CD4-positive, alpha-beta T cell treated with Interleukin-2 at 100 ng/mL for 4 hours (primary cell): ENCODE results near the gene KRTAP10-12.

Experiments used
- DNase-seq: peaks from one replicate; pipeline ENCODE4 v3.0.0-alpha.2; 2020; ENCODE audit warnings: low spot score

KRTAP10-12 gene

DNA sequence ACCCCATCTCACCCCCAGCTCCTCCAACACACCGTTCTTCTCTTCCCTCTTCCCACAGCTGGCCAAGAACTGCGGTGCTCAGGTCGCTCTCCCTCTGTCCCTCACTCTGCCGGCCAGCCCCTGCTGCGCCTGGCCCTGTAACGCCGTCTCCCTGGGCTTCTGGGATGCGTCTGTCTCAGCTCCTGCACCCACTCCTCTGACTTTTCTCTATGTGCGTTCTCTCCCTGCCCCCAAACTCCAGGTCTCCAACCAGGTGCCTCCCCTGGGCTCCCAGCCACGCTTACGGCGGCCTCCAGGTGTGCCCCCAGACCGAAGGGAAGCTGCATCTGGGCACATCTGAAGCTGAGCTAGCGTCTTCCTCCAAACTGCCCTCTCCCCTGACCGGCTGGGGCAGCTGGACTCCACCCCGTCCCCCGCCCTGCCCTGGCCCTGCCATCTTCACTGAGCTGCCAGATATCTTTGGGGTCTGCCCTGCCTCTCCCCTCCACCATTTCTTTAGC is 2.6 kb downstream of the KRTAP10-12 start:
- DNase-seq: no peak

GRCh38 chr21:44700101-44701022 is 3.4 kb downstream of the KRTAP10-12 start:
- DNase-seq: no peak

DNA sequence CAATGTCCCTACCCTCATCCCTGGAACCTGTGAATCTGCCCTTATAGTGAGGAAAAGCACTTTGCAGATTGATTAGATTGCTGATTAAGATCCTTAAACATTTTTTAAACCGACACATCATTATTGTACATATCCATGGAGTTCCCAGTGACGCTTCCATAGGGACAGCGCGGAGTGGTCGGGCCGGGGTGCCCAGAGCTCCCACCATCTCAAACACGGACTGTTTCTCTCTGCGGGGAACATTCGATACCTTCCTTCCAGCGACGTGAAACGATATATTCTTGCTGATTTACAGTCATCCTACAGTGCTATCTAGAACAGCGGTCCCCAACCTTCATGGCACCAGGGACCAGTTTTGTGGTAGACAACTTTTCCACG is 4.0 kb downstream of the KRTAP10-12 start:
- DNase-seq: no peak

GRCh38 chr21:44701541-44701940 is 4.6 kb downstream of the KRTAP10-12 start:
- no peak for DNase-seq

GRCh38 chr21:44702111-44702972 is 5.4 kb downstream of the KRTAP10-12 start:
- DNase-seq: no peak

DNA sequence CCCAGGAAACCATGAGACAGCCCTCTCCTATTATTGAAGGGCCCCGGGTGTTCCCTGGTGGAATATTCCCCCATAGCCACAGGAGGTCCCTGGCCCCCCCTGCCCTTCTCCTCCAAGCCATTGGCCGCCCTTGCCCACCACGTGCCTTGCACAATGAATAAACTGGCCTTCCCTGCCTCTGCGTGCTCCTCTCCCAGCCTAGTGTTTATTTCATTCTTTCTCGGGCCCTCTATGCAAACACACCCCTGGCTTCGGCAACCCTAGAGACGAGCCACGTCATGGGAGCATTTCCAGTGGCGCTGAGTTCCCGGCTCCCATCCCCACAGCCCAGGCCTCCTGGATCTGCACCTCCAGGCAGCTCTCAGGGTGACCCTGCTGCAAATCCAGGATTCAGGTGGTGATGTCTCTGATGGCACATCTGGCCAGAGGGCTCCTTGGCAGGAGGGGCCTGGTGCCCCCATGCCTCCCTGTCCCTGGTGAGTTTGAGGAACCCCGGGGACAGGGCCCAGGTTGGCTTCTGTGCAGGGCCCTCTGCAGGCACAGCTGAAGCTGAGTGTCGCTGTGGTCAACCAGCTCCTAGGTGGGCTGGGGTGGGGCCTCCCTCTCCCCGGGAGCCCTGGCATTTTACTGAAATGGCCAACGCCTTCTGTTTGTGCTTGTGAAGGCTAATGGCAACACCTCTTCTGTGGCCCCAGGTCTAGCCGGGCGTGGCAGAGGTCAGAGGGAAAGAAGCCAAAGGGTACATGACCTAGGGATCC is 6.2 kb downstream of the KRTAP10-12 start:
- no peak for DNase-seq

DNA sequence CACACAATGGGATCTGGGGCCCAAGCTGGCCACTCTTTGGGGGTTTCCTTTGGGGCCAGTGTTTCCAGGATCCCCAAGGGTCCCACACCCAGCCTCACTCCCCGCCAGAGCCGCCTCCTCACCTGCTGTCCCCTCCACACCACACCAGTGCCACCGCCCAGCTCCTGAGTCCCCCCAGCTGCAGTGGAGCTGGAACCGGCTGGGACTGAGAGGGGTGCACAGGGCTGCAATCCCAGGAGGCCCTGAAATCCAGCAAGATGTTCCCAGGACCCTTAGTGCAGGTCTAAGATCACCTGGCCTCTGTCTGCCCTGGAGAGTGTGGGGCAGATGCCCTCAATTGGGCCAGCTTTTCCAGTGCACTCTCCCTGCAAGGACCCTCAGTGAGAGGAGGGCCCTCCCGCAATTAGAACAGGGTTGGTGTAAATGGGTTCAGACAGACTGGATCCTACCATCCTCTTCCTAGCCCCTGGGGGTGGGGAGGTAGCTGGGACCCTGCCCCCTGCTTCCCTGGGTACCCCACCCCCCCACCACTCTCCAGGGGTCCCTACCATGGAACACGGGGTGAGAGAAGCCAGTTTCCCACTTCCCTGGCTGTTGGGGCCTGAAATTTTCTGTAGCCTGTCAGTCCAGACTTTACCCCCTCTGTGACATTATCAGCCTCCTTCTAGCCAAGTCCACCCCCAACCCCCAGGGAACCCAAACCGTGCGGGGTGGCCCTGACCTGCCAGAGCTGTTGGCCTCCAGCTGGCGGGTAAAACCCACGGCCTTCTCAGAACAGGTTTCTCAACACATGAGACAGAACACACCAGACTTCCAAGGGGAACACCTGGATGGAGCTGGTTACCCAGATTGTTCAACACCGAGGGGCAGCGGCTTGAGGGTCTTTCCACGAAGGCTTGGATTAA is 7.0 kb downstream of the KRTAP10-12 start:
- DNase-seq: no peak

DNA sequence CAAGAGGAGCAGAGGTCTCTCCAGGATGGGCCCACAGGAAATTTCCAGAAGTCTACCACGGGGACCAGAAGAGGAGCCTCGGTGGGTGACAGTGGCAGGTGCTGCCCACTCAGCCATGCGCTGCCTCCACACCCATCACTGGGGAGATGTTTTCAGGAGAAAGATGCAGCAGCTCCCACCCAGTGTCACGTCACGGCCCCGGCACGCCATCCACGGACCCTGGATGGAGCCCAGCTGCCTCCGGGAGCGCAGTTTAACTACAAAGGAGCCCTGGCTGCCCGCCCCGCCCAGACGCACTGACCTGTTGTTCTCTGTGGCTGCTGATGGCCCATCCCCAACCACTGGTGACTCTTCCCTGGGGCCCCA is 7.6 kb downstream of the KRTAP10-12 start:
- DNase-seq: no peak

DNA sequence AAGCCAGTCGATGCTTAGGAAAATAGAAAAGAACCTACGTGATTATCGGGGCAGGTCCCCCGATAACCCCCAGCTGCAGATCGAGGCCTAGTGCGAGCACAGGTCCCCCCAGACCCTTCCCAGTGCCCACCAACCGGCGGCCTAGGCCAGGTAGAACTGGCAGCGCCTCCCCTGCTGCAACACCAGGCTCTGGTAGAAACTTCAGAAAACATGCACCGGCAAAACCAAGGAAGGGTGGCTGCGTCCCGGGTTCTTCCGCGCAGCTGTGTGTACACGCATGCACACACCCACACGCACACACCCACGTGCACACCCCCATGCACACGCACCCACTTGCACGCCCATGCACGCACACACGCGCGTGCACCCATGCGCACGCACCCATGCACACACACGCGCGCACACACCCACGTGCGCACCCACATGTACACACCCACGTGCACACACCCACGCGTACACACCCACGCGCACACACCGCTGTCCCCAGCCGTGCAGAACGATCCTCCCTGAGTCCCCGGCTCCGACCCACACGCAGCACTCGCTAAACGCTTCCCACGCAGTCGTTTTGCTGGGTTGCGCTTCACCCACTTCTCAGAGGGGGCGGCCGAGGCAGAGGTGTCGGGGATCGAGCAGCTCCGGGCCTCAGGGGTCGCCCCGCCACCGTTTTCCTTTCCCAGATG is 9.2 kb downstream of the KRTAP10-12 start:
- DNase-seq: no peak

DNA sequence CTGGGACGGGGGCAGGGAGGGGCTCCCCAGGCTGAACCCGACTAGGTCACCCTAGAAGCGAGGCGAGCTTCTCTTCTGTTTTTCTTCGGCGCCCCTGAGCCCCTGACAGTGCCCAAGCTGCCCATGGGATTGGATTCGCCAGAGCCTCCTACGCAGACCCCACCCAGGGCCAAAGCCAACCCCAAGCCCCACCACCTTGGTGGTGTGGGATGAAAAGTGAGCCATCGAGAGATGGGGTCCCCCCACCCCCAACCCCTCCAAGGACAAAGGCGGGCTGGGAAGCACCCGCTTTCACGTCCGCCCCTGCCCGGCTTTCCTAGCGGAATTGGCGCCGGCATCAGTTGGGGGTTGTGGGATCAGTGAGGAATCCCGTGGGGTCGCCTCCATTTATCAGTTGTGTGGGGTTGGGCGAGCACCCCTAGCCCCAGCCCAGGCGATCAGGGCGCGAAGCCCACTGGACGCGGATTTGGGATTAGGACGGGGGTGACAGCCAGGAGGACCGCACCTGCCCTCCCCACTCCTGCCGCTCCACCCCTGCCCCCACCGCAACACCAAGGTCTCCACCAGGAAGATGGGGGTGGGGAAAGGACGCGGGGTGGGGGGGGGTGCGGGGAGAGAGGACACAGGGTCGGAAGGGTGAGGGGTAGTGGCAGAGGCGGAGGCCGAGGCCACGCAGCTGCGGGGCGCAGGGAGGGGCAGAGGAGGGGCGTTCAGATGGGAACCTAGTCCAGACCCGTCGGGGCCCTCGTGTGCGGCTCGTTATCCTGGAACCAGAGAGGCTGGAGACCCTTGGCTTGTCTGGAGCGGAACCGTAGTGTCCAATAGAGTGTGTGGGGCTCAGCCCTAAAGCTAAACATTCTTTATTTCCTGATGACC is 10.0 kb downstream of the KRTAP10-12 start:
- DNase-seq: no peak

DNA sequence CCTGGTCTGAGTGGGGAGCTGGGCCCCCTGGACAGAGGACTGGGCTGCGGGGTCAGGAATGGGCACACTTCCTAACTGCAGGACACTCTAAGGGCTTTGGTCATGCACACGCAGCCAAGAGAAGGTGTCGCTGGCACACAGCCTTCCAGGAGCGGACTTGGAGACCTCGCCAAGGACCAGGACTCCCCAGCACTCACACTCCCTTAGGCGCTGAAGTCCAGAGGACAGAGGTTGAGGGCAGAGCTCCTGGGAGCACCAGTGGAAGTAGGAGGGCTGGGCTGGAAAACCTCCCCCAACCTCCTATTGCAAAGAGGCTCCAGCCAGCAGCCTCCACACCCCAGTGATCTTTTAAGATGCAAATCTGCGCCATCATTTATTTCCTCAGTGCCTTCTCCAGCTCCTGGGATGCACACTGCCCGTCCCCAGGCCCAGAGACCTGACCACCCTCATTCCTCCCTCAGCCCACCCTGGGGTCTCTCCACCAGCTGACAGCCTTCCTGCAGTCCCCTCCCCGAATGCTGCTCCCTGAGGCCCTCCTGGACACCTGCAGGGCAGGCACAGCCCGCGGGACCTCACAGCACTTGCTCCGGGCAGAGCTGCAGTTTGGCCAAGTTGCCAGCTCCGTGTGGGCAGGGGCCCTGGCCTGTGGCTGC is 11.4 kb downstream of the KRTAP10-12 start:
- no peak for DNase-seq

DNA sequence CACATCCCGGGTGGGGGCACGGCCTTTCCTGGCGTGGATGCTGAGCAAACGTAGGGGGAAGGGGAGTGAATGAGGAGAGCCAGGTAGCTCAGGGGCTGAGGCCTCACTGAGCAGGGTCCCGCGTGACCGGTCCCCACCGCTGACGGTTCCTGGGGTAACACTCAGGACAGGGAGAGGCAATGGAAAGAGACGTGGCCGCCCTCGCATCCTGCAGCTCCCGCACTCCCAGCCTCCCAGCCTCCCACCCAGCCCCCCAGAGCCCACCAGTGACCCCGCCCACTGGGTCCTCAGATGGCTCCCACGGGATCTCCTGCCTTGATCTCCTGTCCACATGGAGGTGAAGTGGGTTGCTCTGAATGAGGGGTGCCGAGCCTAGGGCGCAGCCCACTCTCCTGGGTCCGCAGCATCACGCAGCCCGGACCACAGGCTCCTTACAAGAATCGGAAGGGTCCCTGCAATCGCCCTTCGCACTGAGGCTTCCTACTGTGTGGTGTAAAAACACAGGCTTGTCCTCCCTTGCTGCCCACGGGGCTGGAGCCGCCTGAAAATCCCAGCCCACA is 12.0 kb downstream of the KRTAP10-12 start:
- no peak for DNase-seq

DNA sequence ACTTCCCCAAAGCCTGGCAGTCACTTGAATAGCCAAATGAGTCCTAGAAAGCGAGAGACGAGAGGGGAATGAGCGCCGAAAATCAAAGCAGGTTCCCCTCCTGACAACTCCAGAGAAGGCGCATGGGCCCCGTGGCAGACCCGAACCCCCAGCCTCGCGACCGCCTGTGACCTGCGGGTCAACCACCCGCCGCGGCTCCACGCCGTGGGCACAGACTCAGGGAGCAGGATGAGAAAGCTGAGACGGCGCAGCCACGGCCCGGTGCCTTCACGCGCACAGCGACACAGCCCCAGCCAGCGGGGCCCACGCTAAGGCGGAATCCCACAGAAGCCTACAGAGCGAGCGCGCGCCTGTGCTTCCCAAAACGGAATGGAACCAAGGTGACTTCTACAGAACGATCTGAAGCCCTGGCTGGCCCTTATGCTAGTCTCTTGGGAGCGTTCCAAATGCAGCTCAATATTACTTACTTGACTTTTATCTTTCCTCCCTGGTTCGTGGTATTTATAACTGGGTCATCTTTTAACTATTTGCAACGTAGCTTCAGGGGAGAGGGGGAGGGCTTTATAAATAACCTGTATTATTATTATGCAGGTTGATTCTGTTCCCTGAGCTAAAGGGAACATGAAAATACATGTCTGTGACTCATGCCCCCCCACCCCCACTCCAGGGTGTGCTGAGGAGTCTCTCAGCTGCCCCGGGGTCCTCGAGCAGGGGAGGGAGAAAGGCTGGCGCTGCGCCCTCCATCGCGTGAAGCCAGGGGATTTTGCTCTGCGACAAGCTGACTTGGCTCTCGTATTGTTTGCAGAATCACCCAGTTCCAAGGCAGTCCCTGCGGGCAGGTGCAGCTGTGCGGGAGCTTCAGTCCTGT is 12.7 kb downstream of the KRTAP10-12 start:
- no peak for DNase-seq

GRCh38 chr21:44710294-44710665 is 13.3 kb downstream of the KRTAP10-12 start:
- no peak for DNase-seq

- DNase-seq: no peak
These were observed 13.9 kb downstream of the KRTAP10-12 start for GRCh38 chr21:44710756-44711326.

DNA sequence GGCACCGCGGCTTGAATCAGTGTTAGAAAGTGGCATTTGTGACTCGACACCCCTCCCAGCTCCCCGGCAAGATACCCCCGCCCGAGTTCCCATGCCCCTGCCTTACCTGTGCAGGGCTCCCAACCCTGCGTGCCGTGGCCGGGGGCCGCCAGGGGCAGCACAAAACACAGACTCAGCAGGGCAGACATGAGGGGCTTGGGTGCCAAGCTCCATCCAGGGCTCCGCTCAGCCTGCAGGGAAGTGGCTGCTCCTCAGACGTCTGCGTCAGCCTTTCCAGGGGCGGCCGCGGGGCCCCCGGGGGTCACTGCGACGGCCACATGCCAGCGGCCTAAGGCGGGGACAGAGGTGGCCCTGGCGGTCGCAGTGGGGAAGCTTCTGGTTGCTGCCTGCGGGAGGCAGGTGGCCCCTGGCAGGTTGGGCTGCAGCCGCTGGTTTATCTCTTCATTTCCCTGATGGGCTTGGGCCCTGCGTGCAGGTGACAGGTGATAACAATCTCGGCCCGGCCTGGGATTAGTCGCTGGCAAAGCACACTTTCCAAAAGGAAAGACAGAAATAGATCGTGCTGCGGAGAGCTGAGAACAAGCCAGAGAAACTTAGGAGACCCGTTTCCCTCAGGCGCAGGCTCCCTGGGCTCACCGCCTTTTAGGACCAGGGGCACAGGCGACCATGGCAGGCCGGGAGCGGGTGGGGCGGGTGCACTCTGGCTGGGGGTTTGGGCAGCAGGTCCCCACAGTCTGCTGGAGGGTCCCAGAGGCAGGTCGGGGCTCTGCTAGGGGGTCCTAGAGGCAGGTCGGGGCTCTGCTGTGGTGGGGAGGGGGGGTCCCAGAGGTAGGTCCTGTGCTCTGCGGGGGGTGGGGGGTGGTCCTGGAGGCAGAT is 14.6 kb downstream of the KRTAP10-12 start, which contains the start of gene TSPEAR:
Gene TSPEAR (minus strand): TSS at position 246 of the 876 bp plus-strand sequence. CDS start 58 bp downstream, at position 188.
- no peak for DNase-seq
